Gastroesophageal sphincter (tissue), 3 donors: Measurements from ENCODE around the gene RPGRIP1L.

ENCODE experiments used
- EP300 ChIP-seq: sonication (generic); formaldehyde crosslinking; IDR thresholded peaks from one replicate; pipeline ENCODE4 v1.6.1; 2017; ENCODE audit warnings: antibody characterized with exemption, mild to moderate bottlenecking
- POLR2A ChIP-seq, 2 donors: fragments of 450-650 bp; IDR thresholded peaks; one replicate each; pipeline ENCODE4 v1.6.1; 2017; ENCODE audit warnings: antibody characterized with exemption in 2 of 2, mild to moderate bottlenecking in 2 of 2, moderate library complexity in 1 of 2
- POLR2AphosphoS5 ChIP-seq: sonication (generic); formaldehyde crosslinking; IDR thresholded peaks from one replicate; pipeline ENCODE4 v1.6.1; 2017; ENCODE audit warnings: antibody characterized with exemption
- TF ChIP-seq, protein P1 (sequence below), 4 experiments: fragments of 200-600 bp in 2 of 4; fragments of 450-650 bp in 2 of 4; sonication (generic) in 1 of 4; IDR thresholded peaks; one replicate each; pipeline ENCODE4 v1.5.1; 2017 to 2019; ENCODE audit warnings: antibody characterized with exemption in 4 of 4, mild to moderate bottlenecking in 2 of 4, moderate library complexity in 2 of 4

DNA sequence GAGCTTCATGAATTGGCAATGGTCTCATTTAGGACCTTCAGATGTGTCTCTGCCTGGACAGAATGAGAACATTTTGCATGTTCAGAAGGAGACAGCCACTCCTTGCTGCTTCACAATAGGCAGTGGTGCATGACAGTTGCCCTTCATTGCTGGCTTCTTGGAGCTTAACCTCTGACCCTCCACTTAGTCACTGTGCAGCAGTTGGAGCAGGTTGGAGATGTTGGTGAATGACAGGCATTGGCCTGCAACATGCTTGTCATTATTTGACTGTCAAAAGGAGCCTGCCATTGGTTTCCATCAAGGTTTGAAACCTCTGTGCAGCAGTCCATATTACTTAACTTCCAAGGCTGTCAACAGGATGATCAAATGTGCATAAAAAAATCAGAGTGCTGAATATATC lies 23.0 kb upstream of the RPGRIP1L start:
- TF ChIP-seq, protein P1, sequence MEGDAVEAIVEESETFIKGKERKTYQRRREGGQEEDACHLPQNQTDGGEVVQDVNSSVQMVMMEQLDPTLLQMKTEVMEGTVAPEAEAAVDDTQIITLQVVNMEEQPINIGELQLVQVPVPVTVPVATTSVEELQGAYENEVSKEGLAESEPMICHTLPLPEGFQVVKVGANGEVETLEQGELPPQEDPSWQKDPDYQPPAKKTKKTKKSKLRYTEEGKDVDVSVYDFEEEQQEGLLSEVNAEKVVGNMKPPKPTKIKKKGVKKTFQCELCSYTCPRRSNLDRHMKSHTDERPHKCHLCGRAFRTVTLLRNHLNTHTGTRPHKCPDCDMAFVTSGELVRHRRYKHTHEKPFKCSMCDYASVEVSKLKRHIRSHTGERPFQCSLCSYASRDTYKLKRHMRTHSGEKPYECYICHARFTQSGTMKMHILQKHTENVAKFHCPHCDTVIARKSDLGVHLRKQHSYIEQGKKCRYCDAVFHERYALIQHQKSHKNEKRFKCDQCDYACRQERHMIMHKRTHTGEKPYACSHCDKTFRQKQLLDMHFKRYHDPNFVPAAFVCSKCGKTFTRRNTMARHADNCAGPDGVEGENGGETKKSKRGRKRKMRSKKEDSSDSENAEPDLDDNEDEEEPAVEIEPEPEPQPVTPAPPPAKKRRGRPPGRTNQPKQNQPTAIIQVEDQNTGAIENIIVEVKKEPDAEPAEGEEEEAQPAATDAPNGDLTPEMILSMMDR (IDR thresholded peaks at IDR 0.05), result no peak
- TF ChIP-seq POLR2A (IDR thresholded peaks at IDR 0.05) (no peak), POLR2AphosphoS5 (no peak), EP300 (no peak)
